ENCODE measurements around the gene MDFIC2. TPM values are rescaled to one million over a fixed set of nuclear protein-coding genes. Genes with fewer than 3 reads are reported as not detected.
"Not testable (repeated sequence)": the region's sequence is repeated elsewhere in the genome, so short reads cannot be mapped to it uniquely, and the experiment has no call there.

Gene MDFIC2
- not detected for total RNA-seq

GRCh38 chr3:70312336-70312735, at the start of gene MDFIC2:
MDFIC2 (minus strand) TSS chr3:70312638; CDS start chr3:70311973, 665 bp downstream.
- Histone ChIP-seq H3K36me3 (ENCODE audit: control insufficient read depth in 3 of 3, insufficient read depth in 3 of 3, low read length in 3 of 3) (no peaks in the 10 kb centered on the region), H3K4me3 (ENCODE audit: low read length in 3 of 3) (no peak within 1 kb of the TSS)

GRCh38 chr3:70360979-70361760, 48.7 kb upstream of the MDFIC2 start:
- Histone ChIP-seq H3K4me3 (ENCODE audit: low read length in 3 of 3) (no peak overlapping the region), H3K9ac (ENCODE audit: low read depth in 1 of 3, low read length in 3 of 3) (no peak overlapping the region), H3K4me1 (ENCODE audit: control insufficient read depth in 3 of 3, insufficient read depth in 3 of 3, low read length in 3 of 3) (no peaks in the 10 kb centered on the region)

More at GRCh38 chr3:70312336-70312735, at the start of gene MDFIC2:
- H3K9ac ChIP-seq (ENCODE audit: low read depth in 1 of 3, low read length in 3 of 3) = no peak within 1 kb of the TSS
- H3K4me1 ChIP-seq (ENCODE audit: control insufficient read depth in 3 of 3, insufficient read depth in 3 of 3, low read length in 3 of 3) = no peaks in the 10 kb centered on the region
- H3K27ac ChIP-seq (ENCODE audit: low read depth, low read length) = no peak within 1 kb of the TSS
- no peaks in the 10 kb centered on the region for H3K27me3 ChIP-seq (ENCODE audit: control insufficient read depth in 3 of 3, insufficient read depth in 3 of 3, low read length in 3 of 3)
- no peaks in the 10 kb centered on the region for H3K9me3 ChIP-seq (ENCODE audit: control insufficient read depth in 3 of 3, low read length in 3 of 3)

GRCh38 chr3:70359711-70360110, 47.3 kb upstream of the MDFIC2 start:
- no peaks in the 10 kb centered on the region for H3K4me1 ChIP-seq (ENCODE audit: control insufficient read depth in 3 of 3, insufficient read depth in 3 of 3, low read length in 3 of 3)
- no peak overlapping the region for H3K9ac ChIP-seq (ENCODE audit: low read depth in 1 of 3, low read length in 3 of 3)
- H3K27me3 ChIP-seq (ENCODE audit: control insufficient read depth in 3 of 3, insufficient read depth in 3 of 3, low read length in 3 of 3) = no peaks in the 10 kb centered on the region
- H3K9me3 ChIP-seq (ENCODE audit: control insufficient read depth in 3 of 3, low read length in 3 of 3) = no peaks in the 10 kb centered on the region
- no peak overlapping the region for H3K27ac ChIP-seq (ENCODE audit: low read depth, low read length)
- no peak overlapping the region for H3K4me3 ChIP-seq (ENCODE audit: low read length in 3 of 3)
- no peaks in the 10 kb centered on the region for H3K36me3 ChIP-seq (ENCODE audit: control insufficient read depth in 3 of 3, insufficient read depth in 3 of 3, low read length in 3 of 3)

More at GRCh38 chr3:70360979-70361760, 48.7 kb upstream of the MDFIC2 start:
- Histone ChIP-seq H3K9me3 (ENCODE audit: control insufficient read depth in 3 of 3, low read length in 3 of 3) (no peaks in the 10 kb centered on the region), H3K27ac (ENCODE audit: low read depth, low read length) (no peak overlapping the region), H3K27me3 (ENCODE audit: control insufficient read depth in 3 of 3, insufficient read depth in 3 of 3, low read length in 3 of 3) (no peaks in the 10 kb centered on the region), H3K36me3 (ENCODE audit: control insufficient read depth in 3 of 3, insufficient read depth in 3 of 3, low read length in 3 of 3) (no peaks in the 10 kb centered on the region)

- Histone ChIP-seq H3K9me3 (ENCODE audit: control insufficient read depth in 3 of 3, low read length in 3 of 3) (no peaks in the 10 kb centered on the region), H3K36me3 (ENCODE audit: control insufficient read depth in 3 of 3, insufficient read depth in 3 of 3, low read length in 3 of 3) (no peaks in the 10 kb centered on the region), H3K27me3 (ENCODE audit: control insufficient read depth in 3 of 3, insufficient read depth in 3 of 3, low read length in 3 of 3) (no peaks in the 10 kb centered on the region), H3K9ac (ENCODE audit: low read depth in 1 of 3, low read length in 3 of 3) (no peak overlapping the region), H3K4me1 (ENCODE audit: control insufficient read depth in 3 of 3, insufficient read depth in 3 of 3, low read length in 3 of 3) (no peaks in the 10 kb centered on the region), H3K4me3 (ENCODE audit: low read length in 3 of 3) (no peak overlapping the region), H3K27ac (ENCODE audit: low read depth, low read length) (no peak overlapping the region)
Observed at GRCh38 chr3:70358978-70359580, 46.6 kb upstream of the MDFIC2 start.

GRCh38 chr3:70352215-70352614, 39.8 kb upstream of the MDFIC2 start:
- no peaks in the 10 kb centered on the region for H3K4me1 ChIP-seq (ENCODE audit: control insufficient read depth in 3 of 3, insufficient read depth in 3 of 3, low read length in 3 of 3)
- no peaks in the 10 kb centered on the region for H3K27me3 ChIP-seq (ENCODE audit: control insufficient read depth in 3 of 3, insufficient read depth in 3 of 3, low read length in 3 of 3)
- H3K4me3 ChIP-seq (ENCODE audit: low read length in 3 of 3) = no peak overlapping the region
- no peak overlapping the region for H3K27ac ChIP-seq (ENCODE audit: low read depth, low read length)
- no peak overlapping the region for H3K9ac ChIP-seq (ENCODE audit: low read depth in 1 of 3, low read length in 3 of 3)
- no peaks in the 10 kb centered on the region for H3K9me3 ChIP-seq (ENCODE audit: control insufficient read depth in 3 of 3, low read length in 3 of 3)
- H3K36me3 ChIP-seq (ENCODE audit: control insufficient read depth in 3 of 3, insufficient read depth in 3 of 3, low read length in 3 of 3) = no peaks in the 10 kb centered on the region

- Histone ChIP-seq H3K27ac (ENCODE audit: low read depth, low read length) (no peak overlapping the region), H3K9me3 (ENCODE audit: control insufficient read depth in 3 of 3, low read length in 3 of 3) (peaks cover 0 to 2% (median 0%) of the 10 kb centered on the region in 3 donors), H3K27me3 (ENCODE audit: control insufficient read depth in 3 of 3, insufficient read depth in 3 of 3, low read length in 3 of 3) (peaks cover 0 to 2% (median 0%) of the 10 kb centered on the region in 3 donors), H3K4me1 (ENCODE audit: control insufficient read depth in 3 of 3, insufficient read depth in 3 of 3, low read length in 3 of 3) (no peaks in the 10 kb centered on the region), H3K9ac (ENCODE audit: low read depth in 1 of 3, low read length in 3 of 3) (no peak overlapping the region), H3K36me3 (ENCODE audit: control insufficient read depth in 3 of 3, insufficient read depth in 3 of 3, low read length in 3 of 3) (no peaks in the 10 kb centered on the region), H3K4me3 (ENCODE audit: low read length in 3 of 3) (no peak overlapping the region)
Observed at GRCh38 chr3:70342149-70342548, 29.7 kb upstream of the MDFIC2 start.

GRCh38 chr3:70336885-70337284, 24.4 kb upstream of the MDFIC2 start:
- H3K27me3 ChIP-seq (ENCODE audit: control insufficient read depth in 3 of 3, insufficient read depth in 3 of 3, low read length in 3 of 3); H3K4me3 ChIP-seq (ENCODE audit: low read length in 3 of 3); H3K9ac ChIP-seq (ENCODE audit: low read depth in 1 of 3, low read length in 3 of 3): not testable (repeated sequence)

GRCh38 chr3:70333080-70333479, 20.6 kb upstream of the MDFIC2 start:
- Histone ChIP-seq H3K9me3 (ENCODE audit: control insufficient read depth in 3 of 3, low read length in 3 of 3) (no peaks in the 10 kb centered on the region), H3K27me3 (ENCODE audit: control insufficient read depth in 3 of 3, insufficient read depth in 3 of 3, low read length in 3 of 3) (no peaks in the 10 kb centered on the region), H3K4me3 (ENCODE audit: low read length in 3 of 3) (no peak overlapping the region), H3K9ac (ENCODE audit: low read depth in 1 of 3, low read length in 3 of 3) (no peak overlapping the region), H3K4me1 (ENCODE audit: control insufficient read depth in 3 of 3, insufficient read depth in 3 of 3, low read length in 3 of 3) (no peaks in the 10 kb centered on the region), H3K27ac (ENCODE audit: low read depth, low read length) (no peak overlapping the region), H3K36me3 (ENCODE audit: control insufficient read depth in 3 of 3, insufficient read depth in 3 of 3, low read length in 3 of 3) (no peaks in the 10 kb centered on the region)

More at GRCh38 chr3:70336885-70337284, 24.4 kb upstream of the MDFIC2 start:
- not testable (repeated sequence) for H3K36me3 ChIP-seq (ENCODE audit: control insufficient read depth in 3 of 3, insufficient read depth in 3 of 3, low read length in 3 of 3); H3K27ac ChIP-seq (ENCODE audit: low read depth, low read length); H3K4me1 ChIP-seq (ENCODE audit: control insufficient read depth in 3 of 3, insufficient read depth in 3 of 3, low read length in 3 of 3); H3K9me3 ChIP-seq (ENCODE audit: control insufficient read depth in 3 of 3, low read length in 3 of 3)

- Histone ChIP-seq H3K9ac (ENCODE audit: low read depth in 1 of 3, low read length in 3 of 3) (no peak overlapping the region), H3K4me3 (ENCODE audit: low read length in 3 of 3) (no peak overlapping the region), H3K27me3 (ENCODE audit: control insufficient read depth in 3 of 3, insufficient read depth in 3 of 3, low read length in 3 of 3) (no peaks in the 10 kb centered on the region), H3K9me3 (ENCODE audit: control insufficient read depth in 3 of 3, low read length in 3 of 3) (no peaks in the 10 kb centered on the region), H3K4me1 (ENCODE audit: control insufficient read depth in 3 of 3, insufficient read depth in 3 of 3, low read length in 3 of 3) (no peaks in the 10 kb centered on the region), H3K27ac (ENCODE audit: low read depth, low read length) (no peak overlapping the region), H3K36me3 (ENCODE audit: control insufficient read depth in 3 of 3, insufficient read depth in 3 of 3, low read length in 3 of 3) (no peaks in the 10 kb centered on the region)
Observed at GRCh38 chr3:70315021-70315420, 2.6 kb upstream of the MDFIC2 start.

- H3K4me1 ChIP-seq (ENCODE audit: control insufficient read depth in 3 of 3, insufficient read depth in 3 of 3, low read length in 3 of 3) = no peaks in the 10 kb centered on the region
- no peaks in the 10 kb centered on the region for H3K27me3 ChIP-seq (ENCODE audit: control insufficient read depth in 3 of 3, insufficient read depth in 3 of 3, low read length in 3 of 3)
- H3K9me3 ChIP-seq (ENCODE audit: control insufficient read depth in 3 of 3, low read length in 3 of 3) = no peaks in the 10 kb centered on the region
- no peak overlapping the region for H3K27ac ChIP-seq (ENCODE audit: low read depth, low read length)
- no peak overlapping the region for H3K4me3 ChIP-seq (ENCODE audit: low read length in 3 of 3)
- H3K9ac ChIP-seq (ENCODE audit: low read depth in 1 of 3, low read length in 3 of 3) = no peak overlapping the region
- no peaks in the 10 kb centered on the region for H3K36me3 ChIP-seq (ENCODE audit: control insufficient read depth in 3 of 3, insufficient read depth in 3 of 3, low read length in 3 of 3)
Observed at GRCh38 chr3:70310809-70311208, 1.6 kb downstream of the MDFIC2 start.
